NCI-H2227 (cell line): ENCODE data around the gene TUBG1.
"Not testable (repeated sequence)": the region's sequence is repeated elsewhere in the genome, so short reads cannot be mapped to it uniquely, and the experiment has no call there.

Experiments used
- DNase-seq: peaks from one replicate; lab custom pipeline; 2025; ENCODE audit not compliant: unreplicated experiment; lab: John Stamatoyannopoulos, UW

Gene TUBG1

GRCh38 chr17:42623271-42623670 is 13.8 kb downstream of the TUBG1 start:
- no peak for DNase-seq

- no peak for DNase-seq
Observed at GRCh38 chr17:42623732-42624596, 14.5 kb downstream of the TUBG1 start.

- DNase-seq, result not testable (repeated sequence)
Observed at GRCh38 chr17:42627032-42627764, 17.7 kb downstream of the TUBG1 start.

- DNase-seq, result no peak
Observed at GRCh38 chr17:42629411-42630009, 20.0 kb downstream of the TUBG1 start.

- DNase-seq, result no peak
Observed at GRCh38 chr17:42632949-42633444, 23.5 kb downstream of the TUBG1 start.

GRCh38 chr17:42639525-42640113 is 30.1 kb downstream of the TUBG1 start:
- no peak for DNase-seq

- no peak for DNase-seq
Observed at GRCh38 chr17:42640121-42640520, 30.6 kb downstream of the TUBG1 start.

GRCh38 chr17:42642336-42642735 is 32.9 kb downstream of the TUBG1 start:
- peak; percentile 72 for DNase-seq

- no peak for DNase-seq
Observed at GRCh38 chr17:42647778-42648177, 38.3 kb downstream of the TUBG1 start.

GRCh38 chr17:42651392-42651791 is 41.9 kb downstream of the TUBG1 start:
- no peak for DNase-seq

GRCh38 chr17:42653179-42654124 is 44.0 kb downstream of the TUBG1 start:
- DNase-seq, result peak; percentile 77

- DNase-seq, result no peak
Observed at GRCh38 chr17:42655528-42655927, 46.0 kb downstream of the TUBG1 start.

GRCh38 chr17:42657824-42658588 is 48.5 kb downstream of the TUBG1 start:
- no peak for DNase-seq

- peak; percentile 99 for DNase-seq
Observed at GRCh38 chr17:42659079-42659931, 49.8 kb downstream of the TUBG1 start, which contains the start of gene TUBG2. Gene TUBG2 (plus strand): TSS chr17:42659284. CDS start chr17:42659504, 220 bp downstream.

- not testable (repeated sequence) for DNase-seq
Observed at GRCh38 chr17:42659932-42660274, 50.4 kb downstream of the TUBG1 start.

- DNase-seq, result no peak
Observed at GRCh38 chr17:42660692-42661345, 51.3 kb downstream of the TUBG1 start.
